Coronary artery (tissue), 2 donors: ENCODE measurements around the gene TNS2.
A peak's percentile ranks its signal among the peaks of the same experiment; 100 is the strongest.

Source experiments
- DNase-seq: peaks from one replicate; pipeline ENCODE4 v3.0.0-alpha.2; 2017; ENCODE audit warnings: low spot score
- H3K27ac ChIP-seq, 2 donors: fragments of 200-600 bp; sonication (generic); one replicate each; pipeline ENCODE4 v1.5.1; 2016 to 2019
- H3K4me3 ChIP-seq: fragments of 200-600 bp; sonication (generic); 2 replicates; pipeline ENCODE4 v1.5.1; 2016; ENCODE audit warnings: mild to moderate bottlenecking, moderate library complexity
- CTCF ChIP-seq: fragments of 200-600 bp; sonication (generic); IDR thresholded peaks from one replicate; pipeline ENCODE4 v1.5.1; 2019; ENCODE audit warnings: antibody characterized with exemption

TNS2 gene

GRCh38 chr12:53071591-53072551 lies 22.0 kb downstream of the TNS2 start:
- Histone ChIP-seq H3K27ac (peak overlapping the region; percentile 83 to 89), H3K4me3 (peak overlapping the region; percentile 12)
- TF ChIP-seq CTCF = no peak
- peak; percentile 84 for DNase-seq

GRCh38 chr12:53073881-53074280 lies 24.0 kb downstream of the TNS2 start:
- no peak overlapping the region for H3K4me3 ChIP-seq
- peak overlapping the region; percentile 43 to 78 for H3K27ac ChIP-seq
- TF ChIP-seq CTCF = no peak
- DNase-seq = no peak

GRCh38 chr12:53074283-53074998 lies 24.6 kb downstream of the TNS2 start:
- no peak overlapping the region for H3K4me3 ChIP-seq
- TF ChIP-seq CTCF = no peak
- peak overlapping the region; percentile 43 to 78 for H3K27ac ChIP-seq
- no peak for DNase-seq

- no peak for DNase-seq
- Histone ChIP-seq H3K4me3 (no peak overlapping the region), H3K27ac (peak overlapping the region; percentile 43 to 78)
- TF ChIP-seq CTCF = no peak
Observed at GRCh38 chr12:53074999-53075370, 25.1 kb downstream of the TNS2 start.

- no peak for DNase-seq
- no peak for TF ChIP-seq CTCF
- Histone ChIP-seq H3K4me3 (no peak overlapping the region), H3K27ac (peak overlapping the region; percentile 13 to 78)
Observed at GRCh38 chr12:53076461-53076860, 26.6 kb downstream of the TNS2 start.

- Histone ChIP-seq H3K27ac (peak overlapping the region; percentile 13 to 46), H3K4me3 (no peak overlapping the region)
- TF ChIP-seq CTCF = no peak
- DNase-seq = no peak
Observed at GRCh38 chr12:53077030-53077429, 27.2 kb downstream of the TNS2 start.
